HG02970 (cell line): ENCODE data around the gene FLT1.

Source experiments
- ATAC-seq: cut with Tn5 transposase; IDR thresholded peaks from one replicate; pipeline ENCODE4 v1.9.1; 2021; ENCODE audit warnings: mild to moderate bottlenecking, moderate library complexity, moderate number of reproducible peaks; ENCODE audit not compliant: unreplicated experiment, low FRiP score

Gene FLT1

DNA sequence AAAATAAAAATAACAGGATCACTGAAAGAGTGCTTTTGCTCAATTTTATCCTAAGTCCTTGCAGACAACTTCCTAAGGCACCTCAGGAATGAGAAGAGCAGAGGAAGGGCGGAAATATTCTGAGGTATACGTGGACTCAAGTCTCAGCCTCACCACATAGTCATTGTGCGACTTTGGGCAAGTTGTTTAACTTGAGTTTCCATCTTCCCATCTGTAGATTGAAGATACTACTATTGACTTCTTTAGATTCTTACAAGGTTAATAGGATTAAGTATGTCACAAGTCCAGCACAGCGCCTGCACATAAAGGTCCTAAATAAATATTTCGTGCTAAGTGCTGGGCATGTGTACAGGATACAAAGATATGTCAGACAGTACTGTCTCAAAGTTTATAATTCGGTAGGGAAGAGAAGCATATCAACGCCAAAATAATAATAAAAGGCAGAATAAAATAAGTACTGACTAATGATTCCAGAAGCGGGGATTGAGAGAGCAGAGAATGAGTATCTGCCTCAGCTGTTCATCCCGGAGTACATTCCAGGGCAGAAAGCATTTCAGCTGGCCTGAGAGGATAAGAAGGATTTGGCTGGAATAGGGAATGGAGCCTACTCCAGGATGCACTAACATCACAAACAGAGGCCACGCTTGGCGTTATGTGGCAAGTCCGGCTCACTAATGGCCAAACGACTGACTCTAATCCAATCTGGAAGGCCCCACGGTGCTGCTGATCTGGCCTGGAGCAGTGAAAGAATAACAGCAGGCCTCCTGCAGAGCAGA, 139.7 kb downstream of the FLT1 start:
- ATAC-seq, result no peak

DNA sequence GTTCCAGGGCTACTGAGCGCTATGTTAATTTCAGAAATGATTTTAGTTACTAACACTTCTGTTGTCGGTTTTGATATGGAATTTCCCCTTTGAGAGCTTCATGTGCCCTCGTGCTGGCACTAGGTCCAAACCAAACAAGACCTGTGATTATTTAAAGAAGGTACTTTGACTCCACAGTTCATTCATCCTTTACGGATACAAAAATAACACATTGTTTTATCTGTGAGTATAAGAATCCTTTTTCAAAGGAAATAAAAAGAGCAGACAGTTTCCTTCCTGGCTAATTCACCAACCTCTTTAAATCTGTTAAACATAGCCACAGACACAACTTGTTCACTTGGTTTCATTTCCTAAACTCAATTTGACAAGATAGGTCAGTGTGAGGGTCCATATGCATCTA, 141.2 kb downstream of the FLT1 start:
- ATAC-seq, result no peak

DNA sequence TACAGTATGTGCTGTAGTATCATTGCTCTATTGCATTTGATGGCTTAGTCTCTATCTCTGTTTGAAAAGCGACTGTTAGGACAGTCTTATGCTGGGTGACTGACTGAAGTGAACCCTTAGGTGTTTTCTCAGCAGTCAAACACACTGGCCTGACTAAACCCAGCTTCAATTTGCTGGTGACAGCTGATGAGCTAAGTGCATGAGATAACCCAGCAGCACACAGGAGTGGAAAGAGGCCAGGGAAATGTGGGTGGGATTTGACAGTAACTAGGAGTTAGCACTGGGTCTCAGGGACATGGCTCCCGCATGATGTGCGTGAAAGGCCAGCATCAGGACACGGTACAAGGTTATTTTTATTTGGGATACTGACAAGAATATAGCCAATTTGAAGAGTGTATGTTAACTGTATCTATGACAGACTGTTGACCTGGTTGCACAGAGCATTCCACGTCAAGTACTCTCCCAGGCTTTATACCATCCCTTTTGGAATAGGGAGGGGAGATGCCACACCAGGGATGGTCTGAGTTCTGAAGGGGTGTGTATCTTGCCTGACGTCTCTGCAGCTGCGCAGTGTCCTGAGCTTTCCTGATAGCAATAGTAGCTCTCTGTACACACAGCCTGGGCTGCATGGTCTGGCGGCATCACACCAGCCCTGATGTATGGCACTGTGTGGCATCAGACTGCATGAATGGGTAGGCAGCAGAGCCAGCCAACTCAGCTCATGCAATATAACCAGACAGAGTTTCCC, 144.8 kb downstream of the FLT1 start:
- no peak for ATAC-seq

DNA sequence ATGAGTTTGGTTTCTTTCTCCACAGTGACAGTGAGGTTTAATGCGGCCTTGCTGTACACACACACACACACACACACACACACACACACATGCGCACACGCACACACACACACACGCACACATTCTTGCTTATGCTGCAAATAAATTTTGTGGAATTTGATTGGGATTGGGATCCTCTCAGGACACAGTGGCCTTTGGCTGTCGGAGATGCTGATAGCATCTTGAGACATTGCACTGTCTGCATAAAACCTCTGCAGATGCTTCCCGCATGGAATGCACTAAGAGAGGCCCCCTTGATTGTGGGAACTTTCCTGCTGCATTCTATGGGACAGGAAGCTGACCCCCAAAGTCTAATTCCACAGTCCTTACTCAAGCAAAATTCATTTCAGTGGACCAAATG, 145.6 kb downstream of the FLT1 start:
- no peak for ATAC-seq

DNA sequence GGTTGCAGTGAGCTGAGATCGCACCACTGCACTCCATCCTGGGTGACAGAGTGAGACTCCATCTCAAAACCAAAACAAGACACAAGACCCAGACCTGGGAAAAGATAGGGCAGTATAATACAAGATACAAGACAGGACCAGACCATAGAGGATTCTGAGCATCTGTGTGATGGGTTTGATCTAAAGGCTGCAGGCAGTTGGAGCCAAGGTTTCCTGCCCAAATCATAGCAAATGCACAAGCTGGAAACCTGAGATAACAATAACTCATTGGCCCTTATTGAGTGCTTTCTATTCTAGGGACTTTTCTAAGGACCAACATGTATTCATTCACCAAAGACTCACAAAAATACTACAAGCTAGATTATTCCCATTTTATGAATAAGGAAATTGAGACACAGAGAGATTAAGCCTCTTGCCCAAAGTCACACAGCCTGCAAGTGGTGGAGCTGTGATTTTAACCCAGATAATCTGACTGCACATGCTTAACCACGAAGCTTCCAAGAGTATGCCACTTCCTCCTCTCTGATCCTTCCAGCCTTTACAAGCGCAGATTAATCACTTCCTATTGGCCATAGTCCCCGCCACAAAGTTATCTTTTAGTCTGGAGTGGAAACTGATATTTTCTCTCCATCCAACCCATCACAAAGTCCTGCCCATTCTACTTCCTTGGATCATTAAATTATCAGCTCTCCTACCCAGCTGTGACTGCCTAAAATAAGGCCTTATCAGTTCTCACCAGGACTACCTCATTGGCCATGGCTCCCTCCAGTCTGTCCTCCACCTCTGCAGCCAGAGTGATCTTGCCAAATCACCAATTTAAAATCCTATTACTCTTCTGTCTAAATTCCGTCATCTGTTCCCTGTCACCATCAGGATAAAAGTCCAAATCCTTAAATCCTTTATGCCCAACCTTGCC, 147.2 kb downstream of the FLT1 start:
- no peak for ATAC-seq

DNA sequence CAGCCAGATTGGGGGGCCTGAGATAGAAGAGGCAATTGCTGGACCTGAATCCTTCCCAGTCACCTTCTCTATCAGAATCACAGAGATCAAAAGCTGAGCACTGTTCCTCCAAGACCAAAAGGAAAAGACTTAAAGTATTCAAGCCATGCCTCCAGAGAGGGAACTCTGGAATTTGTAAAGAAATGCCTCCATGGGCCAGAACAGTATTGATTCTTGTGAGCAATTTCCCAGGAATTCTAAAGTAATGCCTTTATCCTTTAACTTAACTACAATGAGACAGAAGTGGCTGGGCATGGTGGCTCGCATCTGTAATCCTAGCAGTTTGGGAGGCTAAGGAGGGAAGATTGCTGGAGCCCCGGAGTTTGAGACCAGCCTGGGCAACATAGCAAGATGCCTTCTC, 148.8 kb downstream of the FLT1 start:
- no peak for ATAC-seq

DNA sequence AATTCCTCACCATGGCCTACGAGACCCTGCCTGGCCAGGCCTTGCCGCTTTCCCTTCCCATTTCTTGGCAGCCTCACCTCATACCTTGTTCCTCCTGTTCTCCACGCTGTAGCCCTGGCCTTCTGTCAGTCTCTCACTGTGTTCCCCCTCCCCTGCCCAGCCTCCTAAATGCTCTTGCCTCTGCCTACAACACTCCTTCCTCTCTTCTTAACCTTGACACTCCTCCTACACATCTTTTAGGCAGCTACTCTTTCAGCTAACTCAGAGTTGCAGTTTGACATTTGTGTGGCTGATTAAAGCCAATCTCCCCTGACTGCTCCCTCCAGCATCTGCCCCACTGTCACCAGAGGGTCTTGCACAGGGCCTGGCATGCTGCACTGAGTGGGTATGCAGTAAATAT, 150.8 kb downstream of the FLT1 start:
- no peak for ATAC-seq

DNA sequence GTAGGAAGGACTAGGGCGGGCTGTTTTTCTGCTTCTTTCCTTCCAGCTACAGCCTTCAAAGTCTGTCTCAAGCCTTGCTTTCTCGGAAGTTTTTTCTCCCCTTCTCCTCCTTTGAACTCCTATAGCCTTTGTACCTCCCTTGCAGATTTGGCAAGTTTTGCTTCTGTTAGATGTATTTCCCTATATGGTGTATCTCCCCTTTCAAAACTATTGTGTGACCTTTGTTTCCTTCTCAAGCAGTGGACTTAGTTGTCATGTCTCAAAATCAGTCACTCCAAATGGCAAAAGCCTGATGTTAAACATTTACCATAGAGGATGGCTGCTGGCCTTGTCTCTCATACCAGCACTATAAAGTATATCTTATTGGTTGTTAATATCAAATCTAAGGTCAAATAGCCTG, 152.7 kb downstream of the FLT1 start:
- no peak for ATAC-seq

DNA sequence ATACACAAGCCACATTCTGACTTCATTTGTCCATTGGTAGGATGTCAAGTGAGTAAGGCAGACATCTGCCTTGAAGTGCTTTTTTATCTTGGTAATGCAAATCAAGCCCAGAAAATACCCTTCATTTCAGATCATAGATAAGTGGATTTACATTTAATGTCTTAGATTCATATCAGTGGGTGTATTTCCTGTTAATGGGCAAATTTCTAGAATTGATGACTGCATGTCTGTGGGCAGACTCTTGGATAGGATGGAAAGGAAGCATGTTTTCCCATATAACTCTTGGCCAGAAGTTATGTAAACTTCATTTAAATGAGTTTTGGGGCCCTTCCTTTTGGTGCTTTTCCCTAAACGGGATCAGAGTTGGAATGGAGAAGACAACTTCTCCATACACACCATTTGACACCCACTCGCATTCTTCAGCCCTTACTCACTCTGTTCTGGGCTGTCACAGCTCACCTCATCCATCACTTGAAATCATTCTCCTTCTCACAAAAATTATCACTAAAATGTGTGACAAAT, 154.6 kb downstream of the FLT1 start:
- no peak for ATAC-seq

DNA sequence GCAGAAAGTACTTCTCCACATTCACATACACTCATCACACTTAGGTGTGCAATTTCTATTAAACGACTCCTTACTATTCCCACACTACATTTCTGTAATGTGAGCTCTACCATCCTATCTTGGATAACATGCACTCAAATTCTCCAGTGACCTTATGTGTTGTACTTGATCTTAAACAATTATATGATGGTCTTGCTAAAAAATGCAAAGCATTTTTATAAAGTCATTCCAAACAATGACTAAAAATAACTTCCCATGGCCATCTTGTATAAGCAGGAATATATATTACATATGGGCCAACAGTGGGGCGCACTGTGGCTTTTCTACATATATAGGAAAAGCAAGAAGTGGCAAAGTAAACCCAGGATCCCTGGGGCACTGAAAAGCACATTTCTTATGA, 155.5 kb downstream of the FLT1 start:
- ATAC-seq, result no peak

DNA sequence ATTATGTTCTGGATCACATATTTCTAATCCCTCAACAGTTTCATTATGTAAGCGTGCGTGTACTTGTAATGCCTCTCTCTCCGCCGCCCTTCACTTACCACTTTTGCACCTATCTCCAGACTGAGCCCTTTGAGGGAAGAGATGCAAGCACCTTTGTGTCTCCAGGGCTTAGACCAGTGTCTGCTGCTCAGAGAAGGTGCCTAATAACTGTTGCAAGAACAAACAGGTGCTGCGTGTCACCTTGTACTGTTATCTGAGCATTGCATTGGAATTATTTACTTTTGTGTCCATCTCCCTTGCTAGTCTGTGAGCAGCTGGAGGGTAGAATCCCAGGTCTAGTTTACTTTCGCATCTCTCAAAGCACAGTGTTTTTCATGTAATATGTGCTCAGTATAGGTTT, 156.2 kb downstream of the FLT1 start:
- ATAC-seq, result no peak

DNA sequence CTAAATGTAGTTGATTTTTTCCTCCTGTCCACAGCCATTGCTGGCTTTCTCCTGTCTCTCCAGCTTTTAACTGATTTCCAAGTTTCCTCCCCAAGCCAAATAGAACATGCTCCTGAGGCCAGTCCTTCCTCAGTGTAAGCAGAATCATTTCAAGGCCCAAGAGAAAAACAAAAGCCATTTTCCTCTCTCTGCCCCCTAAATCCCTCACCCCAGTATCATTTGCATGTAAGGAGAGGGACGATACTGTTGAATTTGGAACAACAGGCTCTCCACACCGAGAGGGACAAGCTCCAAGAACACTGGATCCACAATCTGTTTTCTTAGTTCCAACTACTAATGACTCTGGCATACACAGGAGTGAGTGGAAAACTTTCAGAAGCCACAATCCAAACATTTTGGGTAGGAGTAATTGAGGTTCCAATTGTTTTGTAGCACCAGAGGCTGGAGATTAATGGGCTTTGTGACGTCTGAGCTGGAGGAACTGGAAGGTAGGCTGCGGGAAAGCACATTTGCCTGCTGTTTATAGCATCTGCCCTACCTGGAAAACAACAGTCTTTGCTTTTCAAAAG, 156.8 kb downstream of the FLT1 start:
- no peak for ATAC-seq

DNA sequence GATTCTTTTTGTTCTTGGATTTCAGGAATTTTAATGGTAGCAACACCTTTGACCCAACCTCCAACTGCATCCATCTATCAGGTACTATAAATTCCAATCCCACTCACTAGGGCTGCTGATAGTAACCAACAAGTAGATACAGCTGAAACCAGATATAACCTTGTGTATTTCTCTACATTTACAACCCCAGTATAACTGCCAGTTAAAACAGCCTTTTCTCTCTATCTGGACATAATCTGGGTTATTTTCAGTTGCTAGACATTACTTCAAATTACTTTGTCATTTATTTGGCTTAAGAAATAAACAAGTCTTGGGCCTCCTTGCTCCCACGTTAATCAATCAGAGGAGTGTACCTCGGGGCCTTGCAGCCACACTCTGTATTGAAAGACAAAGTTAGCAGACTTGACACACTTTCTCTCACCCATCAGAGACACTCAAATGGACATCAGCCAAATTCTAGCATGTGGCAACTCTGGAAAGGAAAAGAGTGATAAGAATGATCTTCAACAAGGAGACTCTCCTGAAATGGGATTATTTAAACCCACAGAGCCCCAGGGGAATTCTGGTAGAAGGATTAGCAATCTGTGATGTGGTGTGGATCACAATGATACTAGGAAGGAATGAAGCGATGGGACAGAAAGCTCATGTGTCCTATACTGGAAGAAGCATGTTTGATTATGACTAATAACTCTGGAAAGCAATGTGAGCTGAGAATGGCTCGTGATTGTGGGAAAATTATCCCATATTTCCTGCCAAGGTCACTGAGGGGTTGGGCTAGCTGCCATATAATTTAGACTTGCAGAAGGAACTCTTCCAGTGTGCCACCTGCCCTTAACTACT, 157.5 kb downstream of the FLT1 start:
- ATAC-seq, result no peak

DNA sequence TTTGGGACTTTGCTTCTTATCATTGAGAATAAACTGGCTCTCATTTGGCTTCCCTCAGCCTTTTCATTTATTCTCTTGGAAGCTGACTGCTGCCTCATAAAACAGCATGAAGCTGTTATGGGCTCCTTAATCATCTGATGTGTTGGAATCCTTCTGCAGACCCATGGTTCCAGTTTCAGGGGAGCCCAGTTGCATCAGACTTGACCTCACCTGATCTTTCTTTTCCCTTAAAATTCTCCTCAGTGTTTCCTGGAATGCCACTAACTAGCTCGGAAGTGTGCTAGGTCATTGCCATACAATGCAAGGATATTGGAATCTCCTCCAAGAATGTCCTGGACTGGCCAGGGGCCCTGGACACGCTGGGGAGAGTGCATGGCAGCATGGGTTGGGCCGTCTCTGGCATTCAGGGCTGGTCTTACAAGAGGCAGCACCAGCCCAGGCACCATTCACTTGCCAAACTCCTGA, 158.7 kb downstream of the FLT1 start:
- ATAC-seq, result no peak

DNA sequence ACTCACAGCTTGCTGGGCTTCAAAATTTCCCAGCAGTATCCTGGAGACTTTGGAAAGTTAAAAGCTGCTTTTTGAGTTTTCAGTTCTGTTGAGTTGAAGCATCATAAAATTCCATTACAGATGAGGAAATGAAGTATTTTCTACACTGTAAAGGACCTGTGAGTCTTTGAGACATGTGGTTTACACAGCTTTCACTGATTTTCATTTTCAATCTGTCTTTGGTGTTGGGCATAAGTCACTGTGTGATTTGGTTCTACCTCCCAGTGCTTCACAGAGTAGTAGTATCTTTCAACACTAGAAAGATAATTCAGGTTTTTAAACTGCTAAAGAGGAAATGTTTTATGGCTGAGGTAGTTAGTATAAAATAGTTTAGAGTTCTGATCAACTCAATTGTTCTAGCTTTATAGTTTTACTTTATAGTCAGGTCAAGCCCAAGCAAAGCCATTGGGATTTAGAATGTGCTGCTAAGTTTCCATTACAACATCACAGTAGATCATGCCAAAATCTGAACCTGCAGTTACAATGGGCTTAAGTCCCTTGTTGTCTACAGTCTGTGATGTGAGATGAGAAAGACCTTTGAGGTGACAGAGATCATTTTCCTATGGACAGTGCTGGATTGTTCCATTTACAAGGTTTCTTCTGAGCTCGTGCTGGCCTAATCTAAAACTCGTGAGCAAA, 161.6 kb downstream of the FLT1 start:
- ATAC-seq, result no peak

DNA sequence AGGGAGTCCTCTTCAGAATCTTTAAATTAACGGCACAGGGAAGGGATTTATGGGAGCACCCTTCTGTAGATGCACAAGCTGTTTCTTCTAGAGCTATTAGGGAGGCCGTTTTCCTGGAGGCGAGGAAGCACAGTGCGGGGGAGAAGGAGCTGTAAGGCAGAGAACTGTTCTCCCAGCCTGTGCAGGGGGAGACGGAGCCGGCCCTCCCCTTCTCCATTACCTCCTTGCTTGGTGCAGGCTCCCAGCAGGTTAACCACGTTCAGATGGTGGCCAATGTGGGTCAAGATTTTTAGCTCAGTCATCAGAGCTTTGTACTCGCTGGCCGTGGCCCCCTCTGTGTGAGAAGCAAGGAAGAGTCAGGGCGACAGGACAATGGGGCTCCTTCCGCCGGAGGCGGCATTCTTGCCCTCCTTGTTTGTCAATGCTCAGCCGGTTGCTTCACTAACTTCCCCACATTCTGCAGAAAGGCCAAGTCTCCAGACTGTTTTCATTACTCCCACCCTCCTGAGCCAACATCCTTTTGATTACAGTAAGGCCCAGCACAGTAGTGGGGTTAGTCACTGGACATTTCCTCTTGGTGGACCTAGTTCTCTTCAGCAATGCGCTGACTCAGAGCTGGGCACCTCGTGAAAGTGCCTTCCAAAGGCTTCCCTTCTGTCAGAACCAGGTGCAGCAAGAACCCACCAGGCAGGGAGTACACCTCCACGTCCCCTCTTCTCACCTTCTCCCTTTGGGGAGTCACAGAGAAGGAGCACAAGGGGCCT, 165.4 kb downstream of the FLT1 start:
- no peak for ATAC-seq

DNA sequence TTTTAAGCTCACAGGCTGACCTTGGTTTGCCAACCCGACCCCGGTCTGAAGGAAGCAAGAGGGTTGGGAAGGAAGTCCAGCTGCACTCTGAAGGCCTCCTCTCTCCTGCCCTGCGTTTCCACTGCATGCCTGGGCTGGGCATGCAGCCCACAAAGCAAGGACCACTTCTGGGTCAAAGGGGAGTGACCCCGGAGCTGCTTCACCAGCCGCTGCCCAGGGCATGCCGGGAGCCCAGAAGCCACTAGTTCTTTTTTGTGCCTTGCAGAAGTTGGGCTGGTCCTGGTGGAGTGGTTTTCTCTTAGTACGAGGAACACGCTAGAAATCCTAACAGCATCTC, 166.7 kb downstream of the FLT1 start:
- no peak for ATAC-seq
